K562 (cell line): ENCODE measurements around the gene EPHA10. TPM values are rescaled to one million over a fixed set of nuclear protein-coding genes. Genes with fewer than 3 reads are reported as not detected.
A peak's percentile ranks its signal among the peaks of the same experiment; 100 is the strongest.

Experiments used
- BRF1 ChIP-seq: IDR thresholded peaks from 3 replicates; pipeline ENCODE4 v1.6.1; 2011; ENCODE audit warnings: borderline replicate concordance, mild to moderate bottlenecking; ENCODE audit not compliant: insufficient read length; ENCODE audit errors: extremely low read depth
- CCAR2 ChIP-seq: fragments of 200-400 bp; formaldehyde crosslinking; IDR thresholded peaks from 2 replicates; pipeline ENCODE4 v1.6.1; 2017; ENCODE audit warnings: mild to moderate bottlenecking, low read depth, low read length
- CREB3L1 ChIP-seq: fragments of 450-650 bp; IDR thresholded peaks from 2 replicates; pipeline ENCODE4 v1.6.1; 2014; ENCODE audit warnings: low read depth, mild to moderate bottlenecking, moderate library complexity, borderline replicate concordance
- MTF1 ChIP-seq: fragments of 250-450 bp; sonication (Bioruptor Pico); IDR thresholded peaks from 2 replicates; pipeline ENCODE4 v1.9.0; 2021; ENCODE audit warnings: moderate library complexity, mild to moderate bottlenecking, inconsistent platforms, borderline replicate concordance
- POLR2AphosphoS2 ChIP-seq: IDR thresholded peaks from 2 replicates; pipeline ENCODE4 v1.6.1; 2012; ENCODE audit warnings: low read length, improper control_type of control experiment
- POLR2AphosphoS5 ChIP-seq: IDR thresholded peaks from 2 replicates; pipeline ENCODE4 v1.6.1; 2011; ENCODE audit warnings: mild to moderate bottlenecking, low read depth, low read length, moderate library complexity; ENCODE audit not compliant: control insufficient read depth, insufficient read depth
- RCOR1 ChIP-seq, 2 experiments: IDR thresholded peaks; 2 replicates each; pipeline ENCODE4 v1.6.1; 2012; ENCODE audit warnings: low read depth in 2 of 2, low read length in 2 of 2, borderline replicate concordance in 1 of 2, improper control_type of control experiment in 1 of 2
- SREBF2 ChIP-seq: sonication (generic); formaldehyde crosslinking; IDR thresholded peaks from 2 replicates; pipeline ENCODE4 v1.4.0; 2020; ENCODE audit warnings: mild to moderate bottlenecking, missing genetic modification reagents
- TFAP4 ChIP-seq: sonication (generic); formaldehyde crosslinking; IDR thresholded peaks from 2 replicates; pipeline ENCODE4 v1.8.0; 2022; ENCODE audit warnings: missing genetic modification reagents, mild to moderate bottlenecking, moderate library complexity, borderline replicate concordance
- TRIM28 ChIP-seq: fragments of 450-650 bp; IDR thresholded peaks from 2 replicates; pipeline ENCODE4 v1.6.1; 2017
- ZBTB11 ChIP-seq, 3 experiments: fragments of 200-800 bp in 1 of 3; fragments of 250-450 bp in 1 of 3; fragments of 450-650 bp in 1 of 3; sonication (Bioruptor Pico) in 1 of 3; sonication (Bioruptor generic) in 1 of 3; formaldehyde crosslinking in 1 of 3; IDR thresholded peaks; 2 replicates each; pipeline versions ENCODE4 v1.6.1 to v1.8.0; 2016 to 2022; ENCODE audit warnings: mild to moderate bottlenecking in 2 of 3, missing genetic modification characterization in 2 of 3, missing compliant biosample characterization in 1 of 3, moderate library complexity in 1 of 3
- polyA plus RNA-seq, 8 experiments: library from polyadenylated mRNA; depleted of rRNA in 4 of 8; stranded (reverse) in 5 of 8; unstranded in 3 of 8; fragments of >200 nt; fragmentation: Nextera tagmentation in 2 of 8; fragmentation: Illumina TruSeq in 1 of 8; extraction: Ambion mirVana in 2 of 8; extraction: Trizol in 1 of 8; gene quantifications; 2 replicates each; pipeline versions ENCODE4 v1.2.1 to v1.2.3, GENCODE V29; 2011 to 2014; ENCODE audit warnings: inconsistent platforms in 1 of 8, missing spikeins in 1 of 8
- total RNA-seq, 7 experiments: library from RNA; depleted of rRNA in 6 of 7; stranded (reverse); fragments of >200 nt in 6 of 7; fragmentation: Illumina TruSeq in 2 of 7; extraction: Trizol in 2 of 7; gene quantifications; 2 replicates each; pipeline versions ENCODE4 v1.2.1 to v1.2.3, GENCODE V29; 2011 to 2021; ENCODE audit warnings: low replicate concordance in 1 of 7

EPHA10 gene
- total and polyA plus RNA-seq, 9 of the 15 experiments (the other 6 are each of a cell fraction or from before 2014, with no cell fraction given) = 0.03 TPM; not detected in 8

GRCh38 chr1:37692078-37692833 lies 72.7 kb downstream of the EPHA10 start, which contains the start of gene CDCA8 (continued):
- TF ChIP-seq TFAP4 = peak; percentile 71
- TF ChIP-seq ZBTB11 (CRISPR knock-in tag; IDR thresholded peaks at IDR 0.05) = 0 out of 6 replicates have a peak, but pooled peaks of 1 of the 3 experiments have one; percentile 12
- TF ChIP-seq CCAR2 = no peak
- no peak for TF ChIP-seq MTF1 (CRISPR knock-in tag)
- TF ChIP-seq POLR2AphosphoS2 = no peak; the same call in 1 of the 2 replicates
- TF ChIP-seq BRF1 = no peak
- no peak for TF ChIP-seq TRIM28
- 0 out of 2 replicates have a peak, but pooled peaks have one; percentile 69 for TF ChIP-seq SREBF2 (CRISPR knock-in tag)
- peak; percentile 88 for TF ChIP-seq POLR2AphosphoS5
- TF ChIP-seq RCOR1 (IDR thresholded peaks at IDR 0.05; ENCODE audit: borderline replicate concordance in 1 of 2, low read depth in 2 of 2, low read length in 2 of 2) = peak in 1 of 2 experiments; percentile 63; a peak in 1 of 4 replicates
- TF ChIP-seq CREB3L1 = peak; percentile 82
